ENCODE results near the gene DMRT1.

DNA sequence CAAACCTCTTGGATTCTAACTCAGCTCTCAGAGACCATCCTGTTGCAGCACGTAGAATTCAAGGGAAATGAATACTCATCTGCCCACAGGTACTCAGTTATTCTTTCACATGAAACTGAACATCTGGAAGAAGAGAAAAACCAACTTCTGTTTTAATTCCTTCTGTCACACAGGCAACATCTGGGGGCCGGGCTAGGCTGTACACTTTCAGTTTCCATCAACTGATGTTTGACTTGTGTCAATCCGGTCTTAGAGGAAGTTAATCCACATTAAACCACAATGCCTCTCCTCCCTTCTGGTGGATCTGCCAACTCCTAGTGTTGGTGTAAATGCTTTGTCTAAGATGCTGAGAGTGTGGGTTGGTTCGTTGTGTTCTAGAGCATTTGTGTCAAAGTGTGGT is 152.5 kb downstream of the DMRT1 start:
- TF ChIP-seq, protein P1, sequence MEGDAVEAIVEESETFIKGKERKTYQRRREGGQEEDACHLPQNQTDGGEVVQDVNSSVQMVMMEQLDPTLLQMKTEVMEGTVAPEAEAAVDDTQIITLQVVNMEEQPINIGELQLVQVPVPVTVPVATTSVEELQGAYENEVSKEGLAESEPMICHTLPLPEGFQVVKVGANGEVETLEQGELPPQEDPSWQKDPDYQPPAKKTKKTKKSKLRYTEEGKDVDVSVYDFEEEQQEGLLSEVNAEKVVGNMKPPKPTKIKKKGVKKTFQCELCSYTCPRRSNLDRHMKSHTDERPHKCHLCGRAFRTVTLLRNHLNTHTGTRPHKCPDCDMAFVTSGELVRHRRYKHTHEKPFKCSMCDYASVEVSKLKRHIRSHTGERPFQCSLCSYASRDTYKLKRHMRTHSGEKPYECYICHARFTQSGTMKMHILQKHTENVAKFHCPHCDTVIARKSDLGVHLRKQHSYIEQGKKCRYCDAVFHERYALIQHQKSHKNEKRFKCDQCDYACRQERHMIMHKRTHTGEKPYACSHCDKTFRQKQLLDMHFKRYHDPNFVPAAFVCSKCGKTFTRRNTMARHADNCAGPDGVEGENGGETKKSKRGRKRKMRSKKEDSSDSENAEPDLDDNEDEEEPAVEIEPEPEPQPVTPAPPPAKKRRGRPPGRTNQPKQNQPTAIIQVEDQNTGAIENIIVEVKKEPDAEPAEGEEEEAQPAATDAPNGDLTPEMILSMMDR (IDR thresholded peaks at IDR 0.05): no peak
- TF ChIP-seq POLR2A (IDR thresholded peaks at IDR 0.05): no peak
